B cell (primary cell): ENCODE data around the gene COL25A1. TPM values are rescaled to one million over a fixed set of nuclear protein-coding genes. Genes with fewer than 3 reads are reported as not detected.

Experiments
- ATAC-seq: fragments of 200-7000 bp; cut with Tn5 transposase; one replicate; pipeline ENCODE4 v1.10.0; 2021; ENCODE audit warnings: low read depth, mild to moderate bottlenecking, moderate number of reproducible peaks, moderate library complexity
- CTCF ChIA-PET: fragments of 350-600 bp; sonication (Branson Sonifier 250); formaldehyde crosslinking; loops from one replicate; lab custom pipeline; 2021; ENCODE audit warnings: antibody characterized with exemption, inconsistent platforms; lab: Charles Lee
- POLR2A ChIA-PET: fragments of 350-600 bp; sonication (Branson Sonifier 250); formaldehyde crosslinking; loops from one replicate; lab custom pipeline; 2021; ENCODE audit warnings: antibody characterized with exemption; lab: Charles Lee
- DNase-seq: peaks from one replicate; pipeline ENCODE4 v3.0.0; 2013
- H2AFZ ChIP-seq: 2 replicates; pipeline ENCODE4 v1.6.1; 2012; ENCODE audit warnings: mild to moderate bottlenecking, low read depth, low read length; ENCODE audit not compliant: insufficient read depth, poor library complexity, severe bottlenecking
- H3K27ac ChIP-seq, 2 donors: 1 replicate in 1 of 2; 2 replicates in 1 of 2; pipeline ENCODE4 v1.5.1; 2012 to 2013; ENCODE audit warnings: low read length in 2 of 2, mild to moderate bottlenecking in 2 of 2, moderate library complexity in 1 of 2
- H3K27me3 ChIP-seq, 4 experiments: fragments of 200-600 bp in 1 of 4; sonication (generic) in 1 of 4; replicated peaks in 1 of 4; 1 replicate in 2 of 4; 2 replicates in 2 of 4; pipeline versions ENCODE4 v1.6.1 to v1.7.0; 2013 to 2016; ENCODE audit warnings: low read length in 3 of 4, mild to moderate bottlenecking in 2 of 4, mixed read lengths in 1 of 4, moderate library complexity in 1 of 4; ENCODE audit not compliant: insufficient read depth in 4 of 4, control insufficient read depth in 3 of 4; ENCODE audit errors: control extremely low read depth in 1 of 4
- H3K36me3 ChIP-seq, 2 experiments: replicated peaks in 1 of 2; 1 replicate in 1 of 2; 2 replicates in 1 of 2; pipeline versions ENCODE4 v1.6.1 to v1.7.1; 2013; ENCODE audit warnings: low read length in 1 of 2; ENCODE audit not compliant: insufficient read depth in 2 of 2, control insufficient read depth in 1 of 2; ENCODE audit errors: control extremely low read depth in 1 of 2, extremely low read depth in 1 of 2
- H3K4me1 ChIP-seq, 2 donors: fragments of 200-600 bp in 1 of 2; sonication (generic) in 1 of 2; 1 replicate in 1 of 2; 2 replicates in 1 of 2; pipeline versions ENCODE4 v1.5.1 to v1.6.1; 2013 to 2017; ENCODE audit warnings: low read length in 2 of 2; ENCODE audit not compliant: control insufficient read depth in 2 of 2, insufficient read depth in 2 of 2
- H3K4me2 ChIP-seq: replicated peaks from 2 replicates; pipeline ENCODE3; 2012; ENCODE audit warnings: mild to moderate bottlenecking, low read depth, low read length; ENCODE audit not compliant: poor library complexity, severe bottlenecking
- H3K4me3 ChIP-seq, 5 experiments: fragments of 200-600 bp in 1 of 5; sonication (generic) in 1 of 5; 1 replicate in 3 of 5; 2 replicates in 2 of 5; pipeline versions ENCODE4 v1.5.1 to v1.7.0; 2011 to 2016; ENCODE audit warnings: low read length in 4 of 5, mild to moderate bottlenecking in 4 of 5, low read depth in 2 of 5, control low read depth in 1 of 5, moderate library complexity in 1 of 5; ENCODE audit not compliant: insufficient read depth in 1 of 5; ENCODE audit errors: control extremely low read depth in 1 of 5, extremely low read depth in 1 of 5
- H3K79me2 ChIP-seq: fragments of 200-600 bp; sonication (generic); one replicate; pipeline ENCODE4 v1.6.0; 2016; ENCODE audit warnings: low read length; ENCODE audit not compliant: control insufficient read depth, insufficient read depth
- H3K9ac ChIP-seq: fragments of 200-600 bp; sonication (generic); 2 replicates; pipeline ENCODE4 v1.6.1; 2017; ENCODE audit warnings: mild to moderate bottlenecking, low read length, moderate library complexity
- H3K9me3 ChIP-seq, 3 donors: one replicate each; pipeline versions ENCODE4 v1.6.1 to v1.7.1; 2013; ENCODE audit warnings: low read length in 2 of 3; ENCODE audit not compliant: control insufficient read depth in 2 of 3, insufficient read depth in 1 of 3; ENCODE audit errors: control extremely low read depth in 1 of 3
- H4K20me1 ChIP-seq: 2 replicates; pipeline ENCODE4 v1.6.0; 2012; ENCODE audit warnings: mild to moderate bottlenecking, low read length; ENCODE audit not compliant: insufficient read depth, control insufficient read depth, poor library complexity, severe bottlenecking
- H3K27ac Mint-ChIP-seq: one replicate; pipeline ENCODE4 v1.8.0; 2021; ENCODE audit warnings: mixed read lengths
- H3K27me3 Mint-ChIP-seq: one replicate; pipeline ENCODE4 v1.8.0; 2021; ENCODE audit warnings: mixed read lengths
- H3K4me1 Mint-ChIP-seq: one replicate; pipeline ENCODE4 v1.8.0; 2021; ENCODE audit warnings: mixed read lengths
- H3K4me3 Mint-ChIP-seq: one replicate; pipeline ENCODE4 v1.8.0; 2021; ENCODE audit warnings: mixed read lengths
- H3K9me3 Mint-ChIP-seq: one replicate; pipeline ENCODE4 v1.8.0; 2022; ENCODE audit warnings: mixed read lengths; ENCODE audit not compliant: insufficient read depth
- CTCF ChIP-seq: fragments of 200-600 bp; IDR thresholded peaks from one replicate; pipeline ENCODE4 v1.8.0; 2022; ENCODE audit warnings: antibody characterized with exemption, mild to moderate bottlenecking
- EZH2 ChIP-seq: IDR thresholded peaks from 2 replicates; pipeline ENCODE4 v1.6.1; 2012; ENCODE audit warnings: borderline replicate concordance, low read depth, mild to moderate bottlenecking, moderate library complexity, low read length; ENCODE audit not compliant: insufficient read depth, poor library complexity, severe bottlenecking
- WGBS: methylation state at CpG from one replicate; pipeline ENCODE4 v1.1.5; 2013; ENCODE audit warnings: missing lambda C conversion rate; ENCODE audit not compliant: insufficient coverage; 5-methylcytosine and 5-hydroxymethylcytosine counted together
- intact Hi-C: fragments of 100-400 bp; cut with micrococcal nuclease; formaldehyde crosslinking; loops from one replicate; pipeline ENCODE4 v1.10.0; 2022
- polyA plus RNA-seq: library from polyadenylated mRNA; depleted of rRNA; stranded (reverse); fragments of >200 nt; gene quantifications from 2 replicates; pipeline ENCODE4 v1.2.3, GENCODE V29; 2012
- total RNA-seq, 2 donors: library from RNA; stranded (reverse); fragments of 120-200 nt in 1 of 2; gene quantifications; 1 replicate in 1 of 2; 2 replicates in 1 of 2; pipeline versions ENCODE4 v1.2.3 to v1.2.4, GENCODE V29; 2013 to 2022

COL25A1 gene
- total and polyA plus RNA-seq, 2 donors (not counting 1 experiment from before 2014, with no cell fraction given): not detected

- Mint-ChIP-seq H3K4me3 (no peak overlapping the region), H3K9me3 (no peaks in the 10 kb centered on the region), H3K27me3 (peaks cover 3% of the 10 kb centered on the region), H3K27ac (no peak overlapping the region), H3K4me1 (no peaks in the 10 kb centered on the region)
- no CpG with 5 or more reads among the region's 3 CpGs for WGBS
- no peaks in the 10 kb centered on the region for H3K4me1 ChIP-seq
- ChIA-PET CTCF (no interaction called here), POLR2A (no interaction called here)
- H3K36me3 ChIP-seq: no peaks in the 10 kb centered on the region
- no peak overlapping the region for H3K9ac ChIP-seq
- no peak for TF ChIP-seq CTCF
- TF ChIP-seq EZH2: no peak
- no peak for DNase-seq
- no peak for ATAC-seq
- no peaks in the 10 kb centered on the region for H4K20me1 ChIP-seq
- no peaks in the 10 kb centered on the region for H3K79me2 ChIP-seq
- H3K27ac ChIP-seq: no peak overlapping the region
- H3K4me3 ChIP-seq: no peak overlapping the region
- intact Hi-C loops: no loop called here
- H3K27me3 ChIP-seq: no peaks in the 10 kb centered on the region
- no peak overlapping the region for H2AFZ ChIP-seq
- no peak overlapping the region for H3K4me2 ChIP-seq
- H3K9me3 ChIP-seq: peaks cover 0 to 1% (median 0%) of the 10 kb centered on the region in 3 donors
Measured at GRCh38 chr4:108954880-108955279, 347.6 kb downstream of the COL25A1 start.

GRCh38 chr4:108953941-108954340, 348.5 kb downstream of the COL25A1 start:
- ATAC-seq (no peak), DNase-seq (no peak)
- Mint-ChIP-seq H3K27me3 (peaks cover 3% of the 10 kb centered on the region), H3K4me1 (no peaks in the 10 kb centered on the region), H3K9me3 (no peaks in the 10 kb centered on the region), H3K27ac (no peak overlapping the region), H3K4me3 (no peak overlapping the region)
- H3K27ac ChIP-seq: no peak overlapping the region
- H3K9ac ChIP-seq: no peak overlapping the region
- no peaks in the 10 kb centered on the region for H3K27me3 ChIP-seq
- no peaks in the 10 kb centered on the region for H3K4me1 ChIP-seq
- TF ChIP-seq EZH2 (no peak), CTCF (no peak)
- no peaks in the 10 kb centered on the region for H3K36me3 ChIP-seq
- no peaks in the 10 kb centered on the region for H3K79me2 ChIP-seq
- no peaks in the 10 kb centered on the region for H4K20me1 ChIP-seq
- WGBS: no CpG with 5 or more reads among the region's 4 CpGs
- H3K4me3 ChIP-seq: no peak overlapping the region
- H3K4me2 ChIP-seq: no peak overlapping the region
- H2AFZ ChIP-seq: no peak overlapping the region
- ChIA-PET POLR2A (no interaction called here), CTCF (no interaction called here)
- peaks cover 0 to 1% (median 0%) of the 10 kb centered on the region in 3 donors for H3K9me3 ChIP-seq
- intact Hi-C loops: no loop called here
